ENCODE data around the gene PNPLA4.

Gene PNPLA4

GRCh38 chrX:7889135-7889534 is 38.1 kb downstream of the PNPLA4 start:
- Histone ChIP-seq H3K9ac (ENCODE audit: low read depth in 1 of 2, low read length in 2 of 2) (no peak overlapping the region), H3K36me3 (ENCODE audit: control insufficient read depth in 1 of 2, insufficient read depth in 2 of 2, low read length in 2 of 2) (no peaks in the 10 kb centered on the region), H3K4me1 (ENCODE audit: control insufficient read depth in 1 of 2, insufficient read depth in 2 of 2, low read length in 2 of 2) (no peaks in the 10 kb centered on the region), H3K27me3 (ENCODE audit: control insufficient read depth in 1 of 2, insufficient read depth in 2 of 2, low read length in 2 of 2) (no peaks in the 10 kb centered on the region), H3K27ac (ENCODE audit: low read depth, low read length) (no peak overlapping the region), H3K9me3 (ENCODE audit: control insufficient read depth in 1 of 2, low read length in 2 of 2) (no peaks in the 10 kb centered on the region), H3K4me3 (ENCODE audit: low read depth in 1 of 2, low read length in 2 of 2) (no peak overlapping the region)

DNA sequence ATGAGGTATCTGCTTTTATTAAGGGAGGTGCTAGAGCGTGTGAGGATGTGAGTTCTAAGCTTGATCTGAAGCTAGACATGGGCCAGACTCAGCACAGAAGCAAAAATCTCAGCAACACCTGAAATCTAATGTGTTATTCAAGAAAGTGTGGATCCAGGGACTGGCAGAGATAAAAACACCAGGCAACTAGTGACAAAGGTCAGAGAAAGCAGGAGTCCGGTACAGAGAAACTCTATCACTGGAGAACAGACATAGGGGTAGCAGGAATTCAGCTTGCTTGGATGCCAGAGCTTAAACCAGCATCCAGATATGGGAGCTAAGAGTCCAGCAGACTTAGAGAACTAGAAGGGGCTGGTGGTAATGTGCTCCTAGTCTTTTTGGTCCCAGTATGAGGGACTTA is 50.3 kb downstream of the PNPLA4 start:
- H3K9ac ChIP-seq (ENCODE audit: low read depth in 1 of 2, low read length in 2 of 2) = no peak overlapping the region
- H3K27me3 ChIP-seq (ENCODE audit: control insufficient read depth in 1 of 2, insufficient read depth in 2 of 2, low read length in 2 of 2) = no peaks in the 10 kb centered on the region
- no peak overlapping the region for H3K4me3 ChIP-seq (ENCODE audit: low read depth in 1 of 2, low read length in 2 of 2)
- H3K9me3 ChIP-seq (ENCODE audit: control insufficient read depth in 1 of 2, low read length in 2 of 2) = no peaks in the 10 kb centered on the region
- no peaks in the 10 kb centered on the region for H3K36me3 ChIP-seq (ENCODE audit: control insufficient read depth in 1 of 2, insufficient read depth in 2 of 2, low read length in 2 of 2)
- H3K27ac ChIP-seq (ENCODE audit: low read depth, low read length) = no peak overlapping the region
- no peaks in the 10 kb centered on the region for H3K4me1 ChIP-seq (ENCODE audit: control insufficient read depth in 1 of 2, insufficient read depth in 2 of 2, low read length in 2 of 2)

DNA sequence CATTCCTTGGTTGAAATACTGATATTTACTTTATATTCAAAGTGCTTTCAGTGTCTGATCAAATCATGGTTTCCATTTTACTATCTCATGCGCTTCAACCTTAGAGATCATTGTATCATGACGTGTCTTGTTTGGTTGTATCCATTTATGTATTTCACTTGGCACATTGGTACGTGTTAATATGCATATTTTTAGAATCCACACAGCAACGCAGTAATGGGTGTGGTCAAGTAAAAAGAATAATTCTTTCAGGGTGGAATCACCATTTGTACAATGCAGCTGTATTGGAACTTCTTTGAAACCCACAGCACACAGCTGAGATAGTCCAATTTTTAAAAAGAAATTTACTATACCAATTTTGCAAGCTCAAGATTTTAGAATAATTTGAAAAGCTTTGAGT is 55.2 kb downstream of the PNPLA4 start:
- no peak overlapping the region for H3K27ac ChIP-seq (ENCODE audit: low read depth, low read length)
- no peaks in the 10 kb centered on the region for H3K9me3 ChIP-seq (ENCODE audit: control insufficient read depth in 1 of 2, low read length in 2 of 2)
- H3K9ac ChIP-seq (ENCODE audit: low read depth in 1 of 2, low read length in 2 of 2) = no peak overlapping the region
- no peaks in the 10 kb centered on the region for H3K4me1 ChIP-seq (ENCODE audit: control insufficient read depth in 1 of 2, insufficient read depth in 2 of 2, low read length in 2 of 2)
- no peaks in the 10 kb centered on the region for H3K36me3 ChIP-seq (ENCODE audit: control insufficient read depth in 1 of 2, insufficient read depth in 2 of 2, low read length in 2 of 2)
- H3K27me3 ChIP-seq (ENCODE audit: control insufficient read depth in 1 of 2, insufficient read depth in 2 of 2, low read length in 2 of 2) = no peaks in the 10 kb centered on the region
- no peak overlapping the region for H3K4me3 ChIP-seq (ENCODE audit: low read depth in 1 of 2, low read length in 2 of 2)

- Histone ChIP-seq H3K36me3 (ENCODE audit: control insufficient read depth in 1 of 2, insufficient read depth in 2 of 2, low read length in 2 of 2) (no peaks in the 10 kb centered on the region), H3K9me3 (ENCODE audit: control insufficient read depth in 1 of 2, low read length in 2 of 2) (no peaks in the 10 kb centered on the region), H3K4me1 (ENCODE audit: control insufficient read depth in 1 of 2, insufficient read depth in 2 of 2, low read length in 2 of 2) (no peaks in the 10 kb centered on the region), H3K4me3 (ENCODE audit: low read depth in 1 of 2, low read length in 2 of 2) (no peak overlapping the region), H3K27ac (ENCODE audit: low read depth, low read length) (no peak overlapping the region), H3K9ac (ENCODE audit: low read depth in 1 of 2, low read length in 2 of 2) (no peak overlapping the region), H3K27me3 (ENCODE audit: control insufficient read depth in 1 of 2, insufficient read depth in 2 of 2, low read length in 2 of 2) (no peaks in the 10 kb centered on the region)
Observed at GRCh38 chrX:7852166-7852565, 75.0 kb downstream of the PNPLA4 start.
